Measurements from ENCODE around the gene NEB. TPM values are rescaled to one million over a fixed set of nuclear protein-coding genes. Genes with fewer than 3 reads are reported as not detected.
"Not testable (repeated sequence)": the region's sequence is repeated elsewhere in the genome, so short reads cannot be mapped to it uniquely, and the experiment has no call there.

The NEB gene
- total RNA-seq, 4 donors from 2014 or later: 0.60 to 7.0 (median 1.4) TPM

DNA sequence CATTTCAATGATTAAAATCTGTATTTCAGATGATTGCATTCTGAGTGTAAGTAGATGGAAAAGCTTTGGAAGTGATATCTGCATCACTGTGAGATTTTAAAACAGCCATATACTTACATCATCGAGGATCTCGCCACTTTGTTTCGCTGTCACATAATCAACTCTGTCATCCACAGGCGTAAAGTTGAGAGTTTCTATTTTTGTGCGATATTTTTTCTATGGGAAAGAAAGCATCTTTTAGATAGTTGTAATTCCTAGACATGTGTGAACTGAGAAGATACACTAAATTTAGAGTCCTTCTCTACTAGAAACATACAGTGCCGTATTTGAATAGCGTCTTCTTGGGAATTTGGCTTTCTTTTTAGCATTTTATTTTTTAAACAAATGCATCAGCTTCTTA lies 165.8 kb downstream of the NEB start:
- no peak for DNase-seq
- intact Hi-C loops (cut with DNase I; ENCODE audit: low total_unique reads): no loop called here
- H3K27ac ChIP-seq: no peak overlapping the region
- H3K27me3 ChIP-seq: no peaks in the 10 kb centered on the region
- WGBS, 2 donors (ENCODE audit: low coverage in 1 of 2): 86 to 96% methylated on average over 7 of the region's 7 CpGs
- in situ Hi-C loops (cut with MboI; ENCODE audit: low pct_ligation_motif_present in 1 of 4, low pct_unique_long_range_greater_than_20kb in 1 of 4, low sequenced_read_pairs in 3 of 4): no loop called here
- H3K4me3 ChIP-seq: no peak overlapping the region
- TF ChIP-seq POLR2A (IDR thresholded peaks at IDR 0.05) (no peak), POLR2AphosphoS5 (IDR thresholded peaks at IDR 0.05) (no peak), EP300 (IDR thresholded peaks at IDR 0.05; ENCODE audit: low read depth) (no peak)
- TF ChIP-seq, protein P1, sequence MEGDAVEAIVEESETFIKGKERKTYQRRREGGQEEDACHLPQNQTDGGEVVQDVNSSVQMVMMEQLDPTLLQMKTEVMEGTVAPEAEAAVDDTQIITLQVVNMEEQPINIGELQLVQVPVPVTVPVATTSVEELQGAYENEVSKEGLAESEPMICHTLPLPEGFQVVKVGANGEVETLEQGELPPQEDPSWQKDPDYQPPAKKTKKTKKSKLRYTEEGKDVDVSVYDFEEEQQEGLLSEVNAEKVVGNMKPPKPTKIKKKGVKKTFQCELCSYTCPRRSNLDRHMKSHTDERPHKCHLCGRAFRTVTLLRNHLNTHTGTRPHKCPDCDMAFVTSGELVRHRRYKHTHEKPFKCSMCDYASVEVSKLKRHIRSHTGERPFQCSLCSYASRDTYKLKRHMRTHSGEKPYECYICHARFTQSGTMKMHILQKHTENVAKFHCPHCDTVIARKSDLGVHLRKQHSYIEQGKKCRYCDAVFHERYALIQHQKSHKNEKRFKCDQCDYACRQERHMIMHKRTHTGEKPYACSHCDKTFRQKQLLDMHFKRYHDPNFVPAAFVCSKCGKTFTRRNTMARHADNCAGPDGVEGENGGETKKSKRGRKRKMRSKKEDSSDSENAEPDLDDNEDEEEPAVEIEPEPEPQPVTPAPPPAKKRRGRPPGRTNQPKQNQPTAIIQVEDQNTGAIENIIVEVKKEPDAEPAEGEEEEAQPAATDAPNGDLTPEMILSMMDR (IDR thresholded peaks at IDR 0.05): no peak
- no peaks in the 10 kb centered on the region for H3K4me1 ChIP-seq
- no peaks in the 10 kb centered on the region for H3K36me3 ChIP-seq
- H3K9me3 ChIP-seq: no peaks in the 10 kb centered on the region

- Histone ChIP-seq H3K36me3 (no peaks in the 10 kb centered on the region), H3K4me1 (no peaks in the 10 kb centered on the region), H3K9me3 (no peaks in the 10 kb centered on the region), H3K4me3 (no peak overlapping the region), H3K27me3 (no peaks in the 10 kb centered on the region), H3K27ac (no peak overlapping the region)
- no peak for DNase-seq
- no peak for TF ChIP-seq EP300 (IDR thresholded peaks at IDR 0.05; ENCODE audit: low read depth)
- TF ChIP-seq POLR2AphosphoS5 (IDR thresholded peaks at IDR 0.05): no peak
- TF ChIP-seq POLR2A (IDR thresholded peaks at IDR 0.05): no peak
- TF ChIP-seq, protein P1 (IDR thresholded peaks at IDR 0.05): no peak
- in situ Hi-C loops (cut with MboI; ENCODE audit: low pct_ligation_motif_present in 1 of 4, low pct_unique_long_range_greater_than_20kb in 1 of 4, low sequenced_read_pairs in 3 of 4): no loop called here
- 80 to 92% methylated on average over 2 to 5 of the region's 5 CpGs for WGBS, 2 donors (ENCODE audit: low coverage in 1 of 2)
- intact Hi-C loops (cut with DNase I; ENCODE audit: low total_unique reads): no loop called here
These were observed 167.3 kb downstream of the NEB start for GRCh38 chr2:151567006-151567405.

DNA sequence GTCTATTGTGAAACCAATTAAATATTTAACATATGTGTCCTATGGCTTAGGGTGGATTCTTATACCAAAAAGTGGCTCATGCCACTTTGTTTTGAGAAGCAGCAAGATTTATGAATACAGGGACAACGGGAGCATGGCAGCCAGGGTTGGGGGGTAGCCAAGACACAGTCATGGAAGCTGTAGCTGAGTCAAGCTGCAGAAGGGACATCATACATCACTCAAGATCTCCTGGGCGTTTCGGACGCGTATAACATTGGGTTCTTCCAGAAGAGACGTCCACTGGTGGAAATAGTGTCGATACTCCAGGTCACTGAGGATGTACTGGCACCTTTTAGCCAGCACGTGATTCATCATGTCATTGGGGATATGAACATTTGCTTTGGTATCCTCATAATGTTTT lies 171.9 kb downstream of the NEB start:
- in situ Hi-C loops (cut with MboI; ENCODE audit: low pct_ligation_motif_present in 1 of 4, low pct_unique_long_range_greater_than_20kb in 1 of 4, low sequenced_read_pairs in 3 of 4) (no loop called here), intact Hi-C loops (cut with DNase I; ENCODE audit: low total_unique reads) (no loop called here)
- Histone ChIP-seq H3K4me3 (no peak overlapping the region), H3K27ac (no peak overlapping the region), H3K9me3 (no peaks in the 10 kb centered on the region), H3K4me1 (no peaks in the 10 kb centered on the region), H3K27me3 (no peaks in the 10 kb centered on the region), H3K36me3 (no peaks in the 10 kb centered on the region)
- no peak for DNase-seq
- 88 to 94% methylated on average over 3 to 8 of the region's 8 CpGs for whole genome bisulfite sequencing, 2 donors (ENCODE audit: low coverage in 1 of 2)
- TF ChIP-seq EP300 (IDR thresholded peaks at IDR 0.05; ENCODE audit: low read depth) (no peak), POLR2AphosphoS5 (IDR thresholded peaks at IDR 0.05) (no peak), POLR2A (IDR thresholded peaks at IDR 0.05) (no peak)
- TF ChIP-seq, protein P1 (IDR thresholded peaks at IDR 0.05): no peak

DNA sequence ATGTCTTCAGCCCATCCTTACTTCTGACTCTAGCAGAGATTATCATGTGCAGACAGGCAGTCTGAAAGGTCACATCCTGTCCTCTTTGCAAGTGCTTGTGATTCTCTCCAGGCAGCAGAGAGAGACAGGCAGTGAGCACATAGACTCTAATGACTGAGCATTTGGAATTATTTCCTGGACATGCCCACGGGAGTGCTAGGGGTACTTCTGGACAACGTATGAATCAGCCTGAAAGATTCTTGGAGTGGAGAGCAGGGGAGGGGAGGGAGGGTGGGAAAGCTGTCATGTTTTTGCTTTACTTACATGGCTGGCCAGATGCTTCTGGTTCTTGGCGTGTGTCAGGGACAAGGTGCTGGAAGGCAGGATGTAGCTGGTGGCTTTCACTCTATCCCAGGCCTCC lies 174.0 kb downstream of the NEB start:
- H3K9me3 ChIP-seq: no peaks in the 10 kb centered on the region
- in situ Hi-C loops (cut with MboI; ENCODE audit: low pct_ligation_motif_present in 1 of 4, low pct_unique_long_range_greater_than_20kb in 1 of 4, low sequenced_read_pairs in 3 of 4) (no loop called here), intact Hi-C loops (cut with DNase I; ENCODE audit: low total_unique reads) (no loop called here)
- DNase-seq: no peak
- no peak overlapping the region for H3K27ac ChIP-seq
- no peaks in the 10 kb centered on the region for H3K27me3 ChIP-seq
- no peaks in the 10 kb centered on the region for H3K36me3 ChIP-seq
- WGBS, 2 donors (ENCODE audit: low coverage in 1 of 2): 29% methylated on average over 3 of the region's 3 CpGs; no CpG with 5 or more reads in 1 of the 2 donors
- no peak for TF ChIP-seq POLR2A (IDR thresholded peaks at IDR 0.05)
- peak; percentile 17 to 77 (median 62) for TF ChIP-seq POLR2AphosphoS5 (IDR thresholded peaks at IDR 0.05)
- no peaks in the 10 kb centered on the region for H3K4me1 ChIP-seq
- no peak overlapping the region for H3K4me3 ChIP-seq

- H3K4me1 ChIP-seq; H3K27ac ChIP-seq; H3K27me3 ChIP-seq; H3K9me3 ChIP-seq; H3K4me3 ChIP-seq; in situ Hi-C loops (cut with MboI; ENCODE audit: low pct_ligation_motif_present in 1 of 4, low pct_unique_long_range_greater_than_20kb in 1 of 4, low sequenced_read_pairs in 3 of 4); DNase-seq; H3K36me3 ChIP-seq; intact Hi-C loops (cut with DNase I; ENCODE audit: low total_unique reads): not testable (repeated sequence)
- WGBS, 2 donors (ENCODE audit: low coverage in 1 of 2): 67 to 72% methylated on average over 1 to 2 of the region's 2 CpGs
These were observed 174.8 kb downstream of the NEB start for GRCh38 chr2:151559431-151559830.

- H3K4me1 ChIP-seq; H3K36me3 ChIP-seq; H3K4me3 ChIP-seq; DNase-seq; H3K27me3 ChIP-seq; H3K9me3 ChIP-seq; intact Hi-C loops (cut with DNase I; ENCODE audit: low total_unique reads); in situ Hi-C loops (cut with MboI; ENCODE audit: low pct_ligation_motif_present in 1 of 4, low pct_unique_long_range_greater_than_20kb in 1 of 4, low sequenced_read_pairs in 3 of 4); H3K27ac ChIP-seq: not testable (repeated sequence)
- 60 to 66% methylated on average over 1 to 2 of the region's 2 CpGs for WGBS, 2 donors (ENCODE audit: low coverage in 1 of 2)
These were observed 176.4 kb downstream of the NEB start for GRCh38 chr2:151557883-151558282.

Data from transverse colon (tissue), 4 donors.